Spleen (tissue), 7 donors: ENCODE data around the gene SERINC3.

Source experiments
- POLR2A ChIP-seq, 3 donors: fragments of 450-650 bp; IDR thresholded peaks; one replicate each; pipeline ENCODE4 v1.5.1; 2017; ENCODE audit warnings: antibody characterized with exemption in 3 of 3, mild to moderate bottlenecking in 1 of 3
- POLR2AphosphoS5 ChIP-seq, 3 donors: sonication (generic); formaldehyde crosslinking; IDR thresholded peaks; one replicate each; pipeline ENCODE4 v1.5.1; 2017; ENCODE audit warnings: antibody characterized with exemption in 3 of 3
- TF ChIP-seq, protein P1 (sequence below), 11 experiments: fragments of 200-600 bp in 7 of 11; fragments of 450-650 bp in 4 of 11; sonication (generic) in 4 of 11; IDR thresholded peaks in 8 of 11; conservative IDR thresholded peaks in 3 of 11; 1 replicate in 7 of 11; 2 replicates in 4 of 11; pipeline versions ENCODE4 v1.4.0 to v1.8.0; 2016 to 2021; ENCODE audit warnings: antibody characterized with exemption in 11 of 11, inconsistent platforms in 4 of 11, mild to moderate bottlenecking in 1 of 11
- donor health status: DM: no; HTN: no; CAD: no; lungs with moderate emphysema.
- donor health status: DM: no; HTN: no; CAD: no.
- donor health status: DM: no; HTN: no; CAD: no.

DNA sequence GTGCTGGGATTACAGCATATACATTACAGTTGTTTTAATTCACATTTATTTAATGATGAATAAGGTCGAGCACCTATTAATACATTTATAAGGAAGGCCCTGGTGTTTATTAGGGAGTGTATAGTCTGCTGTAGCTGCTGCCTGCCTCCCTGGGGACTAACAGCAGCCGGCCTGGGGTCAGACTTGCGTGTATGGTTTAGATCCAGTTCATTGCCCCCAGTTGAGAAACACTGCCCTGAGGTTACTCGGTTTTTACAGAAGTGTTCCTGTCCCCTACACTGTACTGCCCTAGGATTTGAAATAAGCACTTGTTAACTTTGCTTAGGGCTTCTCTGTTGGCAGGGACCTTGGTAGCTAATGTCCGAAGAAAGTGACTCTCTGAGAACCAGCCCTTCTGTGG lies 42.2 kb downstream of the SERINC3 start:
- no peak for TF ChIP-seq POLR2A (IDR thresholded peaks at IDR 0.05)
- TF ChIP-seq, protein P1, sequence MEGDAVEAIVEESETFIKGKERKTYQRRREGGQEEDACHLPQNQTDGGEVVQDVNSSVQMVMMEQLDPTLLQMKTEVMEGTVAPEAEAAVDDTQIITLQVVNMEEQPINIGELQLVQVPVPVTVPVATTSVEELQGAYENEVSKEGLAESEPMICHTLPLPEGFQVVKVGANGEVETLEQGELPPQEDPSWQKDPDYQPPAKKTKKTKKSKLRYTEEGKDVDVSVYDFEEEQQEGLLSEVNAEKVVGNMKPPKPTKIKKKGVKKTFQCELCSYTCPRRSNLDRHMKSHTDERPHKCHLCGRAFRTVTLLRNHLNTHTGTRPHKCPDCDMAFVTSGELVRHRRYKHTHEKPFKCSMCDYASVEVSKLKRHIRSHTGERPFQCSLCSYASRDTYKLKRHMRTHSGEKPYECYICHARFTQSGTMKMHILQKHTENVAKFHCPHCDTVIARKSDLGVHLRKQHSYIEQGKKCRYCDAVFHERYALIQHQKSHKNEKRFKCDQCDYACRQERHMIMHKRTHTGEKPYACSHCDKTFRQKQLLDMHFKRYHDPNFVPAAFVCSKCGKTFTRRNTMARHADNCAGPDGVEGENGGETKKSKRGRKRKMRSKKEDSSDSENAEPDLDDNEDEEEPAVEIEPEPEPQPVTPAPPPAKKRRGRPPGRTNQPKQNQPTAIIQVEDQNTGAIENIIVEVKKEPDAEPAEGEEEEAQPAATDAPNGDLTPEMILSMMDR (IDR thresholded peaks at IDR 0.05 in 8 of 11, conservative IDR thresholded peaks at IDR 0.05 in 3 of 11): no peak
- no peak for TF ChIP-seq POLR2AphosphoS5 (IDR thresholded peaks at IDR 0.05)
